Activated naive CD8-positive, alpha-beta T cell treated with anti-CD3 and anti-CD28 coated beads for 36 hours (primary cell): ENCODE measurements around the gene OR4M2. TPM values are rescaled to one million over a fixed set of nuclear protein-coding genes. Genes with fewer than 3 reads are reported as not detected.
"Not testable (repeated sequence)": the region's sequence is repeated elsewhere in the genome, so short reads cannot be mapped to it uniquely, and the experiment has no call there.

Experiments used
- DNase-seq: peaks from one replicate; pipeline ENCODE4 v3.0.0; 2021
- H3K27ac Mint-ChIP-seq: one replicate; pipeline ENCODE4 v1.8.0; 2022; ENCODE audit warnings: mild to moderate bottlenecking, moderate library complexity, mixed read lengths
- H3K27me3 Mint-ChIP-seq: one replicate; pipeline ENCODE4 v1.8.0; 2022; ENCODE audit warnings: mild to moderate bottlenecking, mixed read lengths
- H3K36me3 Mint-ChIP-seq: one replicate; pipeline ENCODE4 v1.8.0; 2021; ENCODE audit warnings: mild to moderate bottlenecking, mixed read lengths
- H3K4me1 Mint-ChIP-seq: one replicate; pipeline ENCODE4 v1.8.0; 2021; ENCODE audit warnings: mixed read lengths
- H3K4me3 Mint-ChIP-seq: one replicate; pipeline ENCODE4 v1.8.0; 2022; ENCODE audit warnings: mild to moderate bottlenecking, moderate library complexity, mixed read lengths
- H3K9me3 Mint-ChIP-seq: one replicate; pipeline ENCODE4 v1.8.0; 2022; ENCODE audit warnings: mixed read lengths
- total RNA-seq, 2 experiments: library from RNA; stranded (reverse); gene quantifications; one replicate each; pipeline ENCODE4 v1.2.3, GENCODE V29; 2021

Gene OR4M2, protein sequence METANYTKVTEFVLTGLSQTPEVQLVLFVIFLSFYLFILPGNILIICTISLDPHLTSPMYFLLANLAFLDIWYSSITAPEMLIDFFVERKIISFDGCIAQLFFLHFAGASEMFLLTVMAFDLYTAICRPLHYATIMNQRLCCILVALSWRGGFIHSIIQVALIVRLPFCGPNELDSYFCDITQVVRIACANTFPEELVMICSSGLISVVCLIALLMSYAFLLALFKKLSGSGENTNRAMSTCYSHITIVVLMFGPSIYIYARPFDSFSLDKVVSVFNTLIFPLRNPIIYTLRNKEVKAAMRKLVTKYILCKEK
- total RNA-seq: not detected

GRCh38 chr15:22080227-22080626 is at the start of gene OR4M2:
Gene OR4M2, plus strand, starts transcription at chr15:22080527. Its CDS starts 98 bp downstream, at chr15:22080625.
- not testable (repeated sequence) for DNase-seq, H3K9me3 Mint-ChIP-seq, H3K4me3 Mint-ChIP-seq, H3K36me3 Mint-ChIP-seq, H3K27me3 Mint-ChIP-seq, H3K4me1 Mint-ChIP-seq, H3K27ac Mint-ChIP-seq

DNA sequence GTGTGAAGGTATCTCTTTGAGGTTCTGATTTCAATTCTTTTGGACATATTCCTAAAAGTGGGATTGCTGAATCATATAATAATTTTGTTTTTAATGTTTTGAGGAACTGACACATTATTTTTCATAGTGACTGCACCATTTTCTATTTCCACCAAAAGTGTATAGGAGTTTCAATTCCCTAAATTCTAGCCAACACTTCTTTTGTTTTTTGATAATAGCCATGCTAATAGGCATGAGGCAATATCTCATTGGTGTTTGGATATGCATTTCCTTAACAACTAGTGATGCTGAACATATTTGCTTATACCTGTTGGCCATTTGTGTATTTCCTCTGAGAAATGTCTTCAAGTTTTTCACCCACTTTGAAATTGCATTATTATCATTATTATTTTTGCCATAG is 11.1 kb upstream of the OR4M2 start:
- not testable (repeated sequence) for H3K4me1 Mint-ChIP-seq, DNase-seq, H3K4me3 Mint-ChIP-seq, H3K9me3 Mint-ChIP-seq, H3K27ac Mint-ChIP-seq, H3K36me3 Mint-ChIP-seq, H3K27me3 Mint-ChIP-seq

DNA sequence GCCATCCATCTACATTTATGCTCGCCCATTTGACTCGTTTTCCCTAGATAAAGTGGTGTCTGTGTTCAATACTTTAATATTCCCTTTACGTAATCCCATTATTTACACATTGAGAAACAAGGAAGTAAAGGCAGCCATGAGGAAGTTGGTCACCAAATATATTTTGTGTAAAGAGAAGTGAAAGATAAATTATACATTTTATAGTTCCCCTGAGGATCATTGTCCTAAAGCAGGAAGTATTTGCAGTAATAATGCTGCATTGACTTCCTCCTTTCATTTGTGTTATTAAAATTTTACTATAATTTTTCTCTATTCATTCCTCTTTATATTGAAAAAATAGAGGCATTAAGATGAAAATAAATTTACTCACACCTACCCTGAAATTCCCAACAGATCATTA is 1.1 kb downstream of the OR4M2 start:
- H3K27ac Mint-ChIP-seq, H3K9me3 Mint-ChIP-seq, H3K4me1 Mint-ChIP-seq, H3K4me3 Mint-ChIP-seq, DNase-seq, H3K36me3 Mint-ChIP-seq, H3K27me3 Mint-ChIP-seq: not testable (repeated sequence)

DNA sequence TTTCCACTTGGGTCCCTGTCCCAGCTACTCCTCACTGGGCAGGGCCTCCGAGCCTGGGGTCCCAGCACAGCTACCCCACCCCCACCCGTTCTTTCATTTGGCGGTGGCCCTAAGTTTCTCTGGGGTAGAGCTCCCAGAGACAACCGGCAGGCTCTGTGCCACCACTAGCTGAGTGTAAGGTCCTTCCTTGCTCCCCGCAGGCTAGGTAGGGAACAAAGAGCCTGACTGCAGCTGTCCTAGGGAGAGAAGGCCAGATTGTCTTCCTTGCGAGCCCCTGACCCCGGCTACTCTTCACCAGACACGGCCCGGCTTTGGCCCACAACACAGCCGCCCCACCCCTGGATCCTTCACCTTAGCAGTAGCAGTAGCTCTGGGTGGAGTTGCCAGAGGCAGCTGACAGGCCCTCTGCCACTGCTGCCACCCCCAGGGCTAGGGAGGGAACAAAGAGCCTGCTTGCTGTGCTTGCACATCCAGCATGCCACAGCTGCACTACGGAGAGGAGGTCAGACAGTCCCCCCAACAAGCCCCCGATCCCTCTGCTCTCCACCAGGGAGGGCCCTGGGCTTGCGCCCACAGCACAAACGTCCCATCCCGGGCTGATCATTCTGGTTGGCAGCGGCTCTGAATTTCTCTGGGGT is 18.4 kb downstream of the OR4M2 start:
- not testable (repeated sequence) for H3K27ac Mint-ChIP-seq, H3K4me1 Mint-ChIP-seq, DNase-seq, H3K27me3 Mint-ChIP-seq, H3K4me3 Mint-ChIP-seq, H3K9me3 Mint-ChIP-seq, H3K36me3 Mint-ChIP-seq

DNA sequence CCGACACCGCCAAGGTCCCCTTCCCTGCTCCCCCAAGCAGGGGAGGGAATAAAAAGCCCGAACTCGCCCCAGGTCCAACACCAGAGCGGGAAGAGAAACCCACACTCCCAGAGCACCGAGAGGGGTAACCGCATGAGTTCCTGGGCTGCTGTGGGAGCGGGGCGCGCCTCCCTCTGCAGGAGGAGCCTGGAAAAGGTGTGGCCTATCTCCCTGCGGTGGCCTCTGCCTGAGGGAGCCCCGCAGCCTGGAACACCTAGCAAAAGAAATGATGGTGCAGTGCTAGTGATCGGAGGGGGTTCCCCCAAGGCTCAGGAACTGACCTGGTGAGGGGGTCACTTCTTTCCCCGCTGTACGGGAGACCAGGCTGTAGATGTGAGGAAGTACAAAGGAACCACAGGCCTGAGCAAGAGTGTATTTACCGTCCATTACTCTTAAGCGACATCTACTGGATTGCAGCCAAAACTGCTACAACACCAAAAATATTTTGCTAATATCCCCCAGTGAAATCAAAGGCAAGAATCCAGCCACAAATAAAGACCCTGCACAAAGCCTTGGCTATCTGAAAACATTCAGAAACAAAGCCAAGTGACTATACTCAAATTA is 19.1 kb downstream of the OR4M2 start:
- not testable (repeated sequence) for H3K27me3 Mint-ChIP-seq, H3K36me3 Mint-ChIP-seq, H3K27ac Mint-ChIP-seq, H3K4me3 Mint-ChIP-seq, DNase-seq, H3K4me1 Mint-ChIP-seq, H3K9me3 Mint-ChIP-seq

- not testable (repeated sequence) for H3K36me3 Mint-ChIP-seq, H3K4me1 Mint-ChIP-seq, H3K27ac Mint-ChIP-seq, H3K9me3 Mint-ChIP-seq, DNase-seq, H3K27me3 Mint-ChIP-seq, H3K4me3 Mint-ChIP-seq
Measured at GRCh38 chr15:22122033-22122432, 41.7 kb downstream of the OR4M2 start.

Other genes with a start within 250 kb of the OR4M2 start
- not detected for gene POTEB, start 202.8 kb upstream of the OR4M2 start, total RNA-seq